HEK293 (cell line): ENCODE data around the gene SLC5A9.

Experiments used
- HOXA7 ChIP-seq: sonication (generic); formaldehyde crosslinking; IDR thresholded peaks from 2 replicates; pipeline ENCODE4 v1.8.1; 2022; ENCODE audit warnings: missing genetic modification reagents, borderline replicate concordance
- IKZF3 ChIP-seq: fragments of 450-650 bp; IDR thresholded peaks from 2 replicates; pipeline ENCODE4 v1.5.0; 2018; ENCODE audit warnings: missing biosample characterization, mild to moderate bottlenecking, missing genetic modification characterization, moderate library complexity
- KLF9 ChIP-seq: fragments of 450-650 bp; formaldehyde crosslinking; IDR thresholded peaks from 2 replicates; pipeline ENCODE4 v1.5.1; 2016; ENCODE audit warnings: missing biosample characterization, missing genetic modification characterization, low read depth
- MZF1 ChIP-seq: fragments of 450-650 bp; formaldehyde crosslinking; IDR thresholded peaks from 2 replicates; pipeline ENCODE4 v1.5.1; 2017; ENCODE audit warnings: missing biosample characterization, missing genetic modification characterization, borderline replicate concordance
- SP3 ChIP-seq: fragments of 450-650 bp; formaldehyde crosslinking; IDR thresholded peaks from 2 replicates; pipeline ENCODE4 v1.5.1; 2016; ENCODE audit warnings: missing biosample characterization, missing genetic modification characterization
- ZIC2 ChIP-seq: fragments of 450-650 bp; formaldehyde crosslinking; IDR thresholded peaks from 2 replicates; pipeline ENCODE4 v1.5.1; 2016; ENCODE audit warnings: missing biosample characterization, missing genetic modification characterization
- ZNF184 ChIP-seq: fragments of 450-650 bp; IDR thresholded peaks from 2 replicates; pipeline ENCODE4 v1.5.1; 2018; ENCODE audit warnings: missing biosample characterization, mild to moderate bottlenecking, missing genetic modification characterization
- ZNF274 ChIP-seq, 2 experiments: fragments of 200-500 bp in 1 of 2; fragments of 450-650 bp in 1 of 2; sonication (Bioruptor generic) in 1 of 2; formaldehyde crosslinking in 1 of 2; IDR thresholded peaks; 2 replicates each; pipeline versions ENCODE4 v1.5.1 to v1.6.1; 2014 to 2016; ENCODE audit warnings: borderline replicate concordance in 1 of 2, inconsistent platforms in 1 of 2, low read length in 1 of 2, missing biosample characterization in 1 of 2, missing genetic modification characterization in 1 of 2
- ZNF350 ChIP-seq: fragments of 450-650 bp; formaldehyde crosslinking; IDR thresholded peaks from 2 replicates; pipeline ENCODE4 v1.5.0; 2017; ENCODE audit warnings: missing biosample characterization, mild to moderate bottlenecking, missing genetic modification characterization
- ZNF549 ChIP-seq: fragments of 450-650 bp; IDR thresholded peaks from 2 replicates; pipeline ENCODE4 v1.5.1; 2018; ENCODE audit warnings: missing biosample characterization, missing genetic modification characterization, mild to moderate bottlenecking, inconsistent platforms, moderate library complexity
- ZNF747 ChIP-seq: fragments of 450-650 bp; formaldehyde crosslinking; IDR thresholded peaks from 2 replicates; pipeline ENCODE4 v1.5.1; 2016; ENCODE audit warnings: missing biosample characterization, missing genetic modification characterization
- TF ChIP-seq, protein P1 (sequence below): fragments of 450-650 bp; formaldehyde crosslinking; IDR thresholded peaks from 2 replicates; pipeline ENCODE4 v1.5.1; 2016; ENCODE audit warnings: missing biosample characterization, missing genetic modification characterization
- TF ChIP-seq, protein P2 (sequence below): sonication (generic); formaldehyde crosslinking; IDR thresholded peaks from 2 replicates; pipeline ENCODE4 v1.8.1; 2022; ENCODE audit warnings: mild to moderate bottlenecking, moderate library complexity, missing genetic modification reagents

DNA sequence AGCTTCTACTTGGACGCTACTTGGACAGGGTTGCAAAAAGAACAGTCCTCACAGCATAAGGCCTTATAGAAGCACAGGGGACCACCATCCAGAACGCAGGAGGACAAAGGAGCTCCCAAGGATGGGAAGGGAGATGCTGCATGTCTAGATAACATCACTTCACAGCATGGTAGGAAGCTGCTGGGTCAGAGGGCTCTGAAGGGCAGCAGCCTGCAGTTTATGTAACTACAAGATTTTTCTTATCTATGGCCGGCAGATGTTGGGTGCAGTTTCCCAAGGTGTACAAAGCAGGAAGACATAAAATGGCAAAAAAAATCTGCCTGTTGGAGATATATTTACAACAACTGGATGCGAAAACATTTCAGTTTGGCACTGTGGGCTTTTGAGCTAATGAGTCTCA lies 45.3 kb upstream of the SLC5A9 start:
- TF ChIP-seq ZIC2 (tag by site-specific recombination) (no peak), HOXA7 (no peak), ZNF184 (no peak), ZNF274 (IDR thresholded peaks at IDR 0.05; ENCODE audit: low read length) (no peak), ZNF274 (tag by site-specific recombination; IDR thresholded peaks at IDR 0.05; ENCODE audit: borderline replicate concordance) (no peak), MZF1 (no peak), IKZF3 (tag by site-specific recombination) (no peak), SP3 (tag by site-specific recombination) (no peak), ZNF350 (tag by site-specific recombination) (no peak), KLF9 (tag by site-specific recombination) (no peak), ZNF747 (tag by site-specific recombination) (no peak), ZNF549 (tag by site-specific recombination) (no peak)
- TF ChIP-seq, protein P1, sequence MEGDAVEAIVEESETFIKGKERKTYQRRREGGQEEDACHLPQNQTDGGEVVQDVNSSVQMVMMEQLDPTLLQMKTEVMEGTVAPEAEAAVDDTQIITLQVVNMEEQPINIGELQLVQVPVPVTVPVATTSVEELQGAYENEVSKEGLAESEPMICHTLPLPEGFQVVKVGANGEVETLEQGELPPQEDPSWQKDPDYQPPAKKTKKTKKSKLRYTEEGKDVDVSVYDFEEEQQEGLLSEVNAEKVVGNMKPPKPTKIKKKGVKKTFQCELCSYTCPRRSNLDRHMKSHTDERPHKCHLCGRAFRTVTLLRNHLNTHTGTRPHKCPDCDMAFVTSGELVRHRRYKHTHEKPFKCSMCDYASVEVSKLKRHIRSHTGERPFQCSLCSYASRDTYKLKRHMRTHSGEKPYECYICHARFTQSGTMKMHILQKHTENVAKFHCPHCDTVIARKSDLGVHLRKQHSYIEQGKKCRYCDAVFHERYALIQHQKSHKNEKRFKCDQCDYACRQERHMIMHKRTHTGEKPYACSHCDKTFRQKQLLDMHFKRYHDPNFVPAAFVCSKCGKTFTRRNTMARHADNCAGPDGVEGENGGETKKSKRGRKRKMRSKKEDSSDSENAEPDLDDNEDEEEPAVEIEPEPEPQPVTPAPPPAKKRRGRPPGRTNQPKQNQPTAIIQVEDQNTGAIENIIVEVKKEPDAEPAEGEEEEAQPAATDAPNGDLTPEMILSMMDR = no peak
- TF ChIP-seq, protein P2, sequence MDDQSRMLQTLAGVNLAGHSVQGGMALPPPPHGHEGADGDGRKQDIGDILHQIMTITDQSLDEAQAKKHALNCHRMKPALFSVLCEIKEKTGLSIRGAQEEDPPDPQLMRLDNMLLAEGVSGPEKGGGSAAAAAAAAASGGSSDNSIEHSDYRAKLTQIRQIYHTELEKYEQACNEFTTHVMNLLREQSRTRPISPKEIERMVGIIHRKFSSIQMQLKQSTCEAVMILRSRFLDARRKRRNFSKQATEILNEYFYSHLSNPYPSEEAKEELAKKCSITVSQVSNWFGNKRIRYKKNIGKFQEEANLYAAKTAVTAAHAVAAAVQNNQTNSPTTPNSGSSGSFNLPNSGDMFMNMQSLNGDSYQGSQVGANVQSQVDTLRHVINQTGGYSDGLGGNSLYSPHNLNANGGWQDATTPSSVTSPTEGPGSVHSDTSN (CRISPR knock-in tag) = no peak
